Measurements from ENCODE around the gene ZNF253.
"Not testable (repeated sequence)": the region's sequence is repeated elsewhere in the genome, so short reads cannot be mapped to it uniquely, and the experiment has no call there.

Gene ZNF253

DNA sequence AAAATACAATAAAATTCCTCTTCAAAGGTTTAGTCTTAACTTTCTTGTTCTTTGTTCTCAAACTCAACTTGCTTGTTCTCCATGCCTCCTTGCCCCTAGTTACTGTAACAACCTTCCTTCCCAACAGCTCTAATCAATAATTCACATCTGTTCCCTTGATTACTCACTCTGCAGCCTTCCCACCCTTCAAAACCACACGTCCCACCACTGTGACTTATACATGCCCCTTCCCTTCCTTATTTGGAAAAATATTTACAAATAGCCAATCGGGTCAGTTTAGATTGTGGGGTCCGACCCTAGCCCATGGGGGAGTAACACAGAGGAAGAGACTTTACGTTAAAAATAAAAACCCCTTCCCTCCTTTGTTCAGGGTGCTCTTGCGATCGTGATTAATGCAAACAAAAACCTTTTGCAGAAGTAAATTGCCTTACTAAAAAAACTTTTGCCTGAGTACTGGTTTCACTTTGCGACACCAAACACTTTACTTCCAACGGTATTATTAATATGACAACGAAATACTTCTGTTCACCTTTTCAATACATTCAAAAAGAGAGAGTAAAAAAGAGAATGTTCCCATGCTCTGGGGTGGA, 34.6 kb downstream of the ZNF253 start:
- DNase-seq (ENCODE audit: low read depth) = no peak

GRCh38 chr19:19900729-19901444, 35.2 kb downstream of the ZNF253 start, which contains the start of gene ZNF93:
Gene ZNF93, plus strand, starts transcription at chr19:19900946. Its CDS starts 143 bp downstream, at chr19:19901089.
- DNase-seq (ENCODE audit: low read depth) = peak; percentile 85

- not testable (repeated sequence) for DNase-seq (ENCODE audit: low read depth)
Observed at GRCh38 chr19:19907551-19907950, 41.9 kb downstream of the ZNF253 start.

- DNase-seq (ENCODE audit: low read depth) = no peak
Observed at GRCh38 chr19:19909654-19910053, 44.0 kb downstream of the ZNF253 start.

DNA sequence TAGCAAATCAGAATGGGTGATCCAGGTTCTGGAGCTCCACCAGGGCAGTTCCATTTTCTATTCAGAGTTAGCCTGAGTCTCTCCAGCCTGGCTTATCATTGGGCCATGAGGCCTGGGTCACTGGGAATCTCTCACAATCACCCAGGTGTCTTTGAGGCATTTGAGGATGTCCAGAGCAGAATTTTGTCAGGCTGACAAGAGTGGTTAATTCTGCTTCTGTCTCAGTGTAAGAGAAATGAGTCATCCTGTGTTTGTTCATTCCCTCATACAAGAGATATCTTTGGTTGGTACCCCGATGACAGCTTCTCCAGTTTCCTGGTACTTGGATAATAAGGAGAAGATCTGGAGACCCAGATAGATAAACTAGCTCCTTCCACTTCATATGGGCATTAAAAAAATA, 45.5 kb downstream of the ZNF253 start:
- no peak for DNase-seq (ENCODE audit: low read depth)

- no peak for DNase-seq (ENCODE audit: low read depth)
Observed at GRCh38 chr19:19914596-19914995, 48.9 kb downstream of the ZNF253 start.

DNA sequence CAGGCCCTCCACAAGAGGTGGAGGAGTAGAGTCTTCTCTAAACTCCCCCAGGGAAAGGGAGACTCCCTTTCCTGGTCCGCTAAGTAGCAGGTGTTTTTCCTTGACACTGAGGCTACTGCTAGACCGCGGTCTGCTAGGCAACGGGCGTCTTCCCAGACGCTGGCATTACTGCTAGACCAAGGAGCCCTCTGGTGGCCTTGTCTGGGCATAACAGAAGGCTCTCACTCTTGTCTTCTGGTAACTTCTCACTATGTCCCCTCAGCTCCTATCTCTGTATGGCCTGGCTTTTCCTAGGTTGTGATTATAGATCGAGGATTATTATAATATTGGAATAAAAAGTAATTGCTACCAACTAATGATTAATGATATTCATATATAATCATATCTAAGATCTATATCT, 64.7 kb downstream of the ZNF253 start:
- not testable (repeated sequence) for DNase-seq (ENCODE audit: low read depth)

GRCh38 chr19:19933432-19934314, 68.0 kb downstream of the ZNF253 start:
- not testable (repeated sequence) for DNase-seq (ENCODE audit: low read depth)

GRCh38 chr19:19937403-19937802, 71.7 kb downstream of the ZNF253 start:
- DNase-seq (ENCODE audit: low read depth) = no peak

- no peak for DNase-seq (ENCODE audit: low read depth)
Observed at GRCh38 chr19:19938449-19938848, 72.8 kb downstream of the ZNF253 start.

- no peak for DNase-seq (ENCODE audit: low read depth)
Observed at GRCh38 chr19:19943848-19944582, 78.3 kb downstream of the ZNF253 start.

Measured in stimulated activated CD4-positive, alpha-beta T cell treated with anti-CD3 and anti-CD28 coated beads, Interleukin-2, amount 100 ng/mL, for 4 hours (primary cell).